Muscle of leg (tissue), 11 donors: ENCODE results near the gene FOXL1. TPM values are rescaled to one million over a fixed set of nuclear protein-coding genes. Genes with fewer than 3 reads are reported as not detected.
A peak's percentile ranks its signal among the peaks of the same experiment; 100 is the strongest.

Experiments
- DNase-seq: peaks from one replicate; pipeline ENCODE4 v3.0.0; 2013
- H3K27ac ChIP-seq: one replicate; pipeline ENCODE4 v1.5.1; 2013; ENCODE audit warnings: mild to moderate bottlenecking, low read length, control low read depth
- H3K27me3 ChIP-seq: one replicate; pipeline ENCODE4 v1.6.1; 2013; ENCODE audit warnings: low read length; ENCODE audit not compliant: control insufficient read depth, insufficient read depth
- H3K36me3 ChIP-seq: one replicate; pipeline ENCODE4 v1.6.1; 2013; ENCODE audit warnings: low read length; ENCODE audit not compliant: control insufficient read depth, insufficient read depth
- H3K4me1 ChIP-seq: one replicate; pipeline ENCODE4 v1.6.1; 2013; ENCODE audit warnings: low read length; ENCODE audit not compliant: control insufficient read depth, insufficient read depth
- H3K4me3 ChIP-seq: one replicate; pipeline ENCODE4 v1.5.1; 2013; ENCODE audit warnings: low read length, control low read depth
- H3K9me3 ChIP-seq: replicated peaks from 2 replicates; pipeline ENCODE4 v1.6.1; 2013; ENCODE audit warnings: low read depth, low read length; ENCODE audit not compliant: control insufficient read depth
- WGBS: methylation state at CpG from one replicate; pipeline ENCODE4 v1.1.5; 2013; ENCODE audit warnings: missing lambda C conversion rate; ENCODE audit not compliant: insufficient coverage; 5-methylcytosine and 5-hydroxymethylcytosine counted together
- polyA plus RNA-seq, 8 donors: library from polyadenylated mRNA; unstranded; fragments of 120-200 nt; gene quantifications; one replicate each; pipeline versions ENCODE4 v1.2.1 to v1.2.3, GENCODE V29; 2013; ENCODE audit warnings: inconsistent platforms in 1 of 8, low replicate concordance in 1 of 8; ENCODE audit not compliant: insufficient read length in 8 of 8, insufficient read depth in 1 of 8
- total RNA-seq: library from RNA; stranded (reverse); fragments of 120-200 nt; gene quantifications from one replicate; pipeline ENCODE4 v1.2.4, GENCODE V29; 2013

Gene FOXL1
- total and polyA plus RNA-seq, 9 donors, result 0.19 to 0.82 (median 0.40) TPM

- Histone ChIP-seq H3K4me3 (no peak overlapping the region), H3K36me3 (peaks cover 39% of the 10 kb centered on the region), H3K9me3 (no peaks in the 10 kb centered on the region), H3K27me3 (no peaks in the 10 kb centered on the region), H3K27ac (no peak overlapping the region), H3K4me1 (peaks cover 10% of the 10 kb centered on the region)
- no peak for DNase-seq
- WGBS, result 87% methylated on average over 8 of the region's 18 CpGs
These were observed 43.4 kb upstream of the FOXL1 start for GRCh38 chr16:86534779-86535615.

- peaks cover 55% of the 10 kb centered on the region for H3K36me3 ChIP-seq
- H3K4me3 ChIP-seq, result no peak overlapping the region
- 91% methylated on average over 17 of the region's 17 CpGs for WGBS
- no peak overlapping the region for H3K27ac ChIP-seq
- H3K4me1 ChIP-seq, result peaks cover 2% of the 10 kb centered on the region
- H3K9me3 ChIP-seq, result no peaks in the 10 kb centered on the region
- H3K27me3 ChIP-seq, result no peaks in the 10 kb centered on the region
- DNase-seq, result no peak
These were observed 41.7 kb upstream of the FOXL1 start for GRCh38 chr16:86536621-86537020.

GRCh38 chr16:86537486-86537885 lies 40.9 kb upstream of the FOXL1 start:
- WGBS, result 82% methylated on average over 2 of the region's 4 CpGs
- Histone ChIP-seq H3K4me3 (no peak overlapping the region), H3K9me3 (no peaks in the 10 kb centered on the region), H3K27ac (no peak overlapping the region), H3K4me1 (no peaks in the 10 kb centered on the region), H3K27me3 (no peaks in the 10 kb centered on the region), H3K36me3 (peaks cover 59% of the 10 kb centered on the region)
- no peak for DNase-seq

DNA sequence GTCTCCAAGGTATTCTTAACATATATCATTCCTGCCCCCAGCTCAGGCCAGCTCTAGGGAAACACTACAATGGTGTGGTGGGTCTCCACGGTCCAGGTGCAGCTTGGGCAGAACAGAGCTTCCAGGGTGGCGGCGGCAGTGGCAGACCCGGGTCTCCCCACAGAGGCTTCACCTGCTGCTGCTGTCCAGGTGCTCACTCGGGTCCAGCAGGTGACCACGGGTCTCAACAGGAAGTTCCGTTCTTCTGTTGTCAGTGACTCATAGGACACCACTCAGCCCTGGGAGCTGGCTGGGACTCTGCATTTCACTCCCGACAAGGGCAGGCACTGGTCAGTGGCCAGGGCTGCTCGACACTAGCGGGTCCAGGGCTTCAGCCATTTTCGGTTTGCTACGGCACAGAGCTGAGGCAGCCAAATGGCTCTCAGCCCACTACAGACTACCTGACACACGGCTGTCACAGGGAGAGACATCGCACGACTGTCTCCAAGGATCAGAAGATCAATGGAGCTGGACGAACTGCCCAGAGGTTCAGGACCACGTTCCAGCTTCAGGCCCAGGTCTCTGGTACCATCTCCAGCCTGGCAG lies 40.1 kb upstream of the FOXL1 start:
- H3K27me3 ChIP-seq, result no peaks in the 10 kb centered on the region
- H3K4me1 ChIP-seq, result no peaks in the 10 kb centered on the region

GRCh38 chr16:86540894-86541293 lies 37.5 kb upstream of the FOXL1 start:
- Histone ChIP-seq H3K4me1 (no peaks in the 10 kb centered on the region), H3K9me3 (no peaks in the 10 kb centered on the region), H3K4me3 (no peak overlapping the region), H3K27ac (no peak overlapping the region), H3K27me3 (no peaks in the 10 kb centered on the region), H3K36me3 (peaks cover 71% of the 10 kb centered on the region)
- DNase-seq, result no peak
- WGBS, result 62% methylated on average over 4 of the region's 6 CpGs

More for the DNA sequence above, 40.1 kb upstream of the FOXL1 start:
- no peak overlapping the region for H3K4me3 ChIP-seq
- no peak for DNase-seq
- H3K27ac ChIP-seq, result no peak overlapping the region
- H3K36me3 ChIP-seq, result peaks cover 62% of the 10 kb centered on the region
- 92% methylated on average over 17 of the region's 17 CpGs for WGBS
- H3K9me3 ChIP-seq, result no peaks in the 10 kb centered on the region

DNA sequence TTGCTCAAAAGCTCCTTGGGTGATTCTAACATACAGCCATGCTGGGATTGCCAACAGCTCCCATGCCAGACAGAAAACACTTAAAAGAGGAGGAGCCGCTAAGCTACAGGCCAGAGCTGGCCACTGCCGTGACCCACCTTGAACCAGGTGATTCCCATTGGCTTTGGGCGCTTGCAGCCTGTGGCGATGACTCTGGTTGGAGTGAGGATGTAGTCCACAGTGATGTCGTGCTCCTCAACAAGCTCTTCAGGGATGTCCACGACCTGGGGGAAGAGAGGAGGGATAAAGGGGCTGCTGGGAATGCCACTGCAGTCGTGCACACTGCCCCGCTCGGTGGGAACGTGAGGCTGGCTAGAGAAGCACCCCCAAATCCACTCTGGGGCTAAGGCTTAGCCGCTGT lies 36.8 kb upstream of the FOXL1 start:
- DNase-seq, result no peak
- H3K9me3 ChIP-seq, result no peaks in the 10 kb centered on the region
- no peaks in the 10 kb centered on the region for H3K27me3 ChIP-seq
- H3K27ac ChIP-seq, result no peak overlapping the region
- no peak overlapping the region for H3K4me3 ChIP-seq
- peaks cover 3% of the 10 kb centered on the region for H3K4me1 ChIP-seq
- 92% methylated on average over 11 of the region's 11 CpGs for WGBS
- peaks cover 71% of the 10 kb centered on the region for H3K36me3 ChIP-seq

- no peak for DNase-seq
- Histone ChIP-seq H3K36me3 (peaks cover 70% of the 10 kb centered on the region), H3K27me3 (no peaks in the 10 kb centered on the region), H3K9me3 (no peaks in the 10 kb centered on the region), H3K27ac (no peak overlapping the region), H3K4me1 (peaks cover 3% of the 10 kb centered on the region), H3K4me3 (no peak overlapping the region)
- 81% methylated on average over 16 of the region's 21 CpGs for WGBS
These were observed 35.3 kb upstream of the FOXL1 start for GRCh38 chr16:86542756-86543750.

DNA sequence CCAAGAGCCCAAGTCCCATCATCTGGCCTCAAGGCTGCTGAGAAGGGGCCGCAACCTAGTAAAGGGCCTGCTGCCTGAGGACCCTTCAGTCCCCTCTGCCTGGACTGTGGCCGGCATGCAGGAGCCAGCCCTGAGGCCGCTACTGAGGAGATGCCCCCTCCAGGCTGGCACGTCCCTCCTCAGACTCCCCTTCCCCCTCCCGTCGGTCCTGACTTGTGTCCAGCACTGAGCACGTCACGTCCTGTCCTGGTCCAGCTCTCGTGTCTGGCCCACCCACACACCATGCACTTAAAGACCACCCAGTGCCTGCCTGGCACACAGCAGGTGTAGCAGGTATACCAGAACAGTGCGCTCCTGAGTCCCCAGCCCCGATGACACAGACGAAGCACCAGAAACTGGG lies 32.9 kb upstream of the FOXL1 start:
- H3K9me3 ChIP-seq, result no peaks in the 10 kb centered on the region
- 71% methylated on average over 9 of the region's 12 CpGs for WGBS
- H3K27ac ChIP-seq, result no peak overlapping the region
- no peaks in the 10 kb centered on the region for H3K27me3 ChIP-seq
- H3K36me3 ChIP-seq, result peaks cover 70% of the 10 kb centered on the region
- DNase-seq, result no peak
- H3K4me3 ChIP-seq, result no peak overlapping the region
- peaks cover 3% of the 10 kb centered on the region for H3K4me1 ChIP-seq

DNA sequence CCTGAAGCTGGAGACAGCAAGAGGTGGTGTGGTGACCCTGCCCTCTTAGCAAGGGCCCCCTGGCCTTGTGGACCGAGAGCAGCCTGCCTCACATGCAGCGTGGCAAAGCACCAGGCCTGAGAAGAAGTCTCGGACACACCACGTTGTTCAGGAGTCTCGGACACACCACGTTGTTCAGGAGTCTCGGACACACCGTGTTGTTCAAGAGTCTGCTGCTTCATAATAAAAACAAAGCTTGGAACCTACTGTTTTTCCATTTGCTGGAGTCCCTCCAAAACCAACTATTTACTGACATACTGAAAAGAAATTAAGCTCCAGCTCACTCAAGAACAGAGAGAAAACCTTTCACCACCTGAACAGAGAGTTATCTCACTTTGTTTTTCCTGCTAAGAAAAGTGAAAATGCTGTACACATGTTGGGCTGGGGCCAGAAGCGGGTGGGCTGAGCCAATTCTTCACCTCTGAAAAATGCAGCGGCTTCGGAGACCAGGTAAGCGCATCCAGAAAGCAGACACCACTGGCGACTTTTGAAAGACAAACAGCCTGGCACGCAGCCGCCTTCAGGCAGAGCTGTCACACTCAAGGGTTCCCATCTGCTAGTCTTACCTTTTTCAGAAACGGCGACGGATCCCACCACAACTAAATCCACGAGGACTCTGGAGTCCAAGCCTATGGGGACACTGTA lies 32.3 kb upstream of the FOXL1 start:
- H3K4me1 ChIP-seq, result peaks cover 3% of the 10 kb centered on the region
- H3K4me3 ChIP-seq, result no peak overlapping the region
- no peaks in the 10 kb centered on the region for H3K27me3 ChIP-seq
- H3K9me3 ChIP-seq, result no peaks in the 10 kb centered on the region
- 55% methylated on average over 18 of the region's 19 CpGs for WGBS
- H3K27ac ChIP-seq, result no peak overlapping the region
- peak; percentile 66 for DNase-seq
- H3K36me3 ChIP-seq, result peaks cover 66% of the 10 kb centered on the region
